ENCODE results near the gene TBC1D22A.

TBC1D22A gene

GRCh38 chr22:47136050-47136449, 373.6 kb downstream of the TBC1D22A start:
- H3K4me3 ChIP-seq (ENCODE audit: low read depth, low read length, poor library complexity, severe bottlenecking), result no peak overlapping the region
- H2AFZ ChIP-seq (ENCODE audit: low read length), result no peak overlapping the region
- H3K27ac ChIP-seq (ENCODE audit: low read depth, low read length, poor library complexity, severe bottlenecking), result no peak overlapping the region
- H3K79me2 ChIP-seq (ENCODE audit: insufficient read depth, low read length), result no peaks in the 10 kb centered on the region
- TF ChIP-seq CTCF (IDR thresholded peaks at IDR 0.05; ENCODE audit: low read length) (no peak), EZH2 (IDR thresholded peaks at IDR 0.05; ENCODE audit: borderline replicate concordance, low read length) (no peak)
- H3K9me2 ChIP-seq (ENCODE audit: low read depth, low read length), result no peaks in the 10 kb centered on the region
- no peaks in the 10 kb centered on the region for H4K20me1 ChIP-seq (ENCODE audit: insufficient read depth, low read length)
- no peak overlapping the region for H3K9ac ChIP-seq (ENCODE audit: low read length)
- H3F3A ChIP-seq (ENCODE audit: insufficient read depth, low read length), result no peaks in the 10 kb centered on the region
- H3K27me3 ChIP-seq (ENCODE audit: insufficient read depth, low read length), result no peaks in the 10 kb centered on the region
- no peaks in the 10 kb centered on the region for H3K9me3 ChIP-seq (ENCODE audit: low read length)
- H3K36me3 ChIP-seq (ENCODE audit: insufficient read depth, low read length), result no peaks in the 10 kb centered on the region
- peaks cover 4% of the 10 kb centered on the region for H3K4me1 ChIP-seq (ENCODE audit: insufficient read depth, low read length, severe bottlenecking)
- no peak overlapping the region for H3K4me2 ChIP-seq (ENCODE audit: low read length)

DNA sequence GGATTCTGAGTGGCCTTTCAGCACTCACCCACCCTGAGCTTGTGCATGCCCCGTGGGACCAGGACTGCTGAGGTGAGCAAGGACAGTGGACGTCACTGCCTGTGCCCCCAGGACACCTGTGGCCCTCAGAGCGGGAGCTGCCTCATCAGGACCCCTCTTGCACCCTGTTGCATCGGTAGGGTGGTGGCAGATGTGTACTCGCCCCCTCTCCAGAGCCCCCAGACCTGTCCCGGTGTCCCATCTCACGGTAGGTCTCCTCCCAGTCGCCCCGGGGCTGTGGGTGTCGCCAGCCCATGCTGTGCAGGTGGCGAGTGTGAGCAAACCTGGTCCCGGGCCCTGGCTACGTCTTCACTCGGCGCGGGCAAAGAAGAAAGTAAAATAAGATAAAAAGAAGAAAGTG, 374.2 kb downstream of the TBC1D22A start:
- TF ChIP-seq EZH2 (IDR thresholded peaks at IDR 0.05; ENCODE audit: borderline replicate concordance, low read length) (no peak), CTCF (IDR thresholded peaks at IDR 0.05; ENCODE audit: low read length) (no peak)
- no peaks in the 10 kb centered on the region for H3F3A ChIP-seq (ENCODE audit: insufficient read depth, low read length)
- no peak overlapping the region for H2AFZ ChIP-seq (ENCODE audit: low read length)
- H3K4me1 ChIP-seq (ENCODE audit: insufficient read depth, low read length, severe bottlenecking), result peaks cover 4% of the 10 kb centered on the region
- H3K9me3 ChIP-seq (ENCODE audit: low read length), result no peaks in the 10 kb centered on the region
- no peaks in the 10 kb centered on the region for H3K27me3 ChIP-seq (ENCODE audit: insufficient read depth, low read length)
- no peaks in the 10 kb centered on the region for H3K9me2 ChIP-seq (ENCODE audit: low read depth, low read length)
- no peak overlapping the region for H3K4me2 ChIP-seq (ENCODE audit: low read length)
- H3K36me3 ChIP-seq (ENCODE audit: insufficient read depth, low read length), result no peaks in the 10 kb centered on the region
- H3K27ac ChIP-seq (ENCODE audit: low read depth, low read length, poor library complexity, severe bottlenecking), result no peak overlapping the region
- H3K9ac ChIP-seq (ENCODE audit: low read length), result no peak overlapping the region
- no peaks in the 10 kb centered on the region for H4K20me1 ChIP-seq (ENCODE audit: insufficient read depth, low read length)
- no peak overlapping the region for H3K4me3 ChIP-seq (ENCODE audit: low read depth, low read length, poor library complexity, severe bottlenecking)
- H3K79me2 ChIP-seq (ENCODE audit: insufficient read depth, low read length), result no peaks in the 10 kb centered on the region

GRCh38 chr22:47139013-47139789, 376.8 kb downstream of the TBC1D22A start:
- TF ChIP-seq EZH2 (IDR thresholded peaks at IDR 0.05; ENCODE audit: borderline replicate concordance, low read length) (no peak), CTCF (IDR thresholded peaks at IDR 0.05; ENCODE audit: low read length) (no peak)
- Histone ChIP-seq H3K36me3 (ENCODE audit: insufficient read depth, low read length) (no peaks in the 10 kb centered on the region), H3K9me3 (ENCODE audit: low read length) (no peaks in the 10 kb centered on the region), H3K9me2 (ENCODE audit: low read depth, low read length) (no peaks in the 10 kb centered on the region), H3F3A (ENCODE audit: insufficient read depth, low read length) (no peaks in the 10 kb centered on the region), H3K9ac (ENCODE audit: low read length) (no peak overlapping the region), H3K4me2 (ENCODE audit: low read length) (no peak overlapping the region), H3K27ac (ENCODE audit: low read depth, low read length, poor library complexity, severe bottlenecking) (peak overlapping the region; percentile 4), H2AFZ (ENCODE audit: low read length) (no peak overlapping the region), H3K4me1 (ENCODE audit: insufficient read depth, low read length, severe bottlenecking) (peaks cover 4% of the 10 kb centered on the region), H3K27me3 (ENCODE audit: insufficient read depth, low read length) (no peaks in the 10 kb centered on the region), H3K4me3 (ENCODE audit: low read depth, low read length, poor library complexity, severe bottlenecking) (no peak overlapping the region), H3K79me2 (ENCODE audit: insufficient read depth, low read length) (no peaks in the 10 kb centered on the region), H4K20me1 (ENCODE audit: insufficient read depth, low read length) (no peaks in the 10 kb centered on the region)
